GM21619 (cell line): ENCODE results near the gene TSPAN9.
A peak's percentile ranks its signal among the peaks of the same experiment; 100 is the strongest.
"Not testable (repeated sequence)": the region's sequence is repeated elsewhere in the genome, so short reads cannot be mapped to it uniquely, and the experiment has no call there.

Experiments
- ATAC-seq: cut with Tn5 transposase; IDR thresholded peaks from one replicate; pipeline ENCODE4 v1.9.1; 2021; ENCODE audit not compliant: unreplicated experiment

The TSPAN9 gene

DNA sequence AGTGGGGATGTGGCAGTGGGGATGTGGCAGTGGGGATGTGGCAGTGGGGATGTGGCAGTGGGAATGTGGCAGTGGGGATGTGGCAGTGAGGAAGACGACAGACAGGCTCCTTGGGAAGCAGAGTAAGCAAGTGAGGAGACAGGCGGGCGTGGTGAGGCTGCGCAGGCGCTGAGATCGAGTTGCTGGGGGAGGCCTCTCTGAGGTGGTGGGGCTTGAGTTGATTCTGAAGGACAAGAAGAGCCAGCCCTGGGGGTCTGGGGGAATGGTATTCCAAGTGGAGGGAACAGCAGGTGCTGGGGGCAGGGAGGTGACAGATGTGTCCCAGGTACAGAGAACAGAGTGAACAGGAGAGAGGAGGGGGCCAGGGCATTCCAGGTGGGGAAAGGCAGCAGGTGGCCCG lies 33.8 kb upstream of the TSPAN9 start:
- no peak for ATAC-seq

DNA sequence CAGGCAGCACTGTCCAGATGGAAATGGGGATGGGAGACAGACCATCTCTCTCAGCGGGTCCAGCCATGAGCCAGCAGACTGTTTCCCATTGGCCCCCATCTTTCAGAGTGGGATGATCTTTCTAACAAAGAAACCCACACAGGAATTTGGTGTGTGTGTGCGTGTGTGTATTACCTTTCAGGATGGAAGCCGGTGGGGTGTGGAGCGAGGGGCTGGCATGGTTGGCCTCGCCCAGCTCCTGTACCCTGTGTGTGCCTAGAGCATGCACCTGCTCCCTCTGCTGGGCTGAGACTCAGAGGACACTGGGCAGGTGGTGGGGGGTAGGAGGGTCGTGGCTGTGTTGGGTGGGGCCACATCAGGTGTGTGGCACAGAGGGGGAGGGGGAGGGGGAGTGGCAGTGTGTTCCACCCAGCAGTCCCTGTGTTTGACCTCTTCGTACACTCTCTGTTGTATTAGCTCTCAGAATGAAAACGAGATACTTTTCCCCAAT lies 33.0 kb upstream of the TSPAN9 start:
- ATAC-seq = no peak

DNA sequence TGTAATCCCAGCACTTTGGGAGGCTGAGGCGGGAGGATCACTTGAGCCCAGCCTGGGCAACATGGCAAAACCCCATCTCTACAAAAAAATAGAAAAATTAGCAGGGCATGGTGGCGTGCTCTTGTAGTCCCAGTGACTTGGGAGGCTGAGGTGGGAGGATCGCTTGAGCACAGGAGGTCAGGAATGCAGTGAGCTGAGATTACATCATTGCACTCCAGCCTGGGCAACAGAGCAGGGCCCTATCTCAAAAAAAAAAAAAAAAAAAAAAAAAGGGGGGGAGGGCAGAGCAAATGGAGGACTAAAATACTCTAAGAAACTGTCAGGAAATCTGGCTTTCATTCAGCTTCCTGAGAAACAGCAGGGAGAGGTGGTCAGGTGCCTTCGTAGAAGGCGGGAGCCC lies 31.7 kb upstream of the TSPAN9 start:
- no peak for ATAC-seq

DNA sequence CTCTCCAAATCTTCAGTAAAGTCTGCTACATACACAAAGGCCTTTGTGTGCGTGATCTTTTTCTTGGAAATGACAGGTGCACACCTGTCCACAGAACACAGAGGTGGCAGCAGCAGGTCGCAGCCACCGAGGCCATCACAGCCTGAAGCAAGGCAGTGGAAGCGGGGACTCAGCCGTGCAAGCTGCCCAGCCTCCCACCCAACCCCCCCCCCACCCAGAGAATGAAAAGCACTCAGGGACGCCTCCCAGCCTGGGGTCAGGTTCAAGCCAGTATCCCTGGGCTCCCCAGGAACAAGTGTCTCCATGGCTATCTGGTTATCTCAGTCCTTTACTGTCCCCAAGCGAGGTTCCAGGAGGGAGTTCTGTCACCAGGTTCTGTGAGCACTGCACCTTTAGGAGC lies 31.2 kb upstream of the TSPAN9 start:
- no peak for ATAC-seq

DNA sequence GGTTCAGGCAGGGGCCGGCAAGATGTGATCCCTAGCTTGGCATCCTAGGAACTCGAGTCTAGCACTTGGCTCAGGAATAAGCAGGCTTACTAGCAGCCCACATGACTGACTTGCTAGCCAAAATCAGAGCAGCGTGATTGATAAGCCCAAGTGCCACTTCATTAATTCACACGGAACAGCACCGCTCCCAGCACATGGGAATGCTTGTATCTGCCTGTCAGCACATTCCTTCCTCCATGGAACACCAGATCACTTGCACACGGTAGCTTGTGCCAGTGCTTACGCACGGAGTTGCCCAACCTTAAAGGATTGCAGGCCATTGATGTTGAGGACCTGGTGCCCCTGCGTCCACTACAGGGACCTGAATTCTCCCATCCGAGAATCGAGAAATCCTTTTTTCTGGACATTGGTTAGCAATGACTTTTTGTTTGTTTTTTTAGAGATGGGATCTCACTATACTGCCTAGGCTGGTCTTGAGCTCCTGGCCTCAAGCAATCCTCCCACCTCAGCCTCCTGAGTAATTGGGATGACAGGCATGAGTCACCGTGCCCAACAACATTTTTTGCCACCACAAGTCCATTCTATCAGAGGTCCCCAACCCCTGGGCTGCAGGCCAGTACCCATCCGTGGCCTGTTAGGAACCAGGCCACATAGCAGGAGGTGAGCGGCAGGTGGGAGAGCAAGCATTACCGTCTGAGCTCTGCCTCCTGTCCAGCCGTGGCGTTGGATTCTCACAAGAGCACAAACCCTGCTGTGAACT lies 30.6 kb upstream of the TSPAN9 start:
- ATAC-seq = no peak

DNA sequence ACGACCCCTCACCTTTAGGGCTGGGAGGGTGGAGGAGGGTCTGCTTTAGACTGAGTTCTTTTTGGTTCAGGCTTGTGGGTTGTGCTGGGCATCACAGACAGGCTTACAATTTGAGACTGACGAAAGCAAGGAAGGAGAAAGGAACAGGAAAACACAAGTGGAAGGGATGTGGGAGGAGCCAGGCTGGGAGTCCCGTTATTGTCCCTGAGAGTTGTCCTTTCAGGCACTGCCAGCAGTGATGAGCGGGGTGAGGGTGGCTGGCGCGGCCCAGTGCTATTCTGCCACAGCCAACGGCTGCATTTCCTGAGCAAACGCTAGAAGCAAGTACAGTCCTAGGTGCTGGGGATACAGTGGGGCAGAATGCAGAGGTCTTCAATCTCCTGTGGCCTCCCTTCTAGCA lies 29.2 kb upstream of the TSPAN9 start:
- no peak for ATAC-seq

DNA sequence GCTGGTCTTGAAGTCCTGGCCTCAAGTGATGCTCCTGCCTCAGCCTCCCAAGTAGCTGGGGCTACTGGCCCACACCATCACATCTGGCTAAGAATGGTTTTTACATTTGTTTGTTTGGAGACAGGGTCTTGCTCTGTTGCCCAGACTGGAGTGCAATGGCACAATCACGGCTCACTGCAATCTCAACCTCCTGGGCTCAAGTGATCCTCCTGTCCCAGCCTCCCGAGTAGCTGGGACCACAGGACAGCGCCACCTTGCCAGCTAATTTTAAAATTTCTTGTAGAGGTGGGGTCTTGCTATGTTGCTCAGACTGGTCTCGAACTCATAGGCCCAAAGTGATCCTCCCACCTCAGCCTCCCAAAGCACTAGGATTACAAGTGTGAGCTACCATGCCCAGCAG lies 28.6 kb upstream of the TSPAN9 start:
- ATAC-seq = no peak

DNA sequence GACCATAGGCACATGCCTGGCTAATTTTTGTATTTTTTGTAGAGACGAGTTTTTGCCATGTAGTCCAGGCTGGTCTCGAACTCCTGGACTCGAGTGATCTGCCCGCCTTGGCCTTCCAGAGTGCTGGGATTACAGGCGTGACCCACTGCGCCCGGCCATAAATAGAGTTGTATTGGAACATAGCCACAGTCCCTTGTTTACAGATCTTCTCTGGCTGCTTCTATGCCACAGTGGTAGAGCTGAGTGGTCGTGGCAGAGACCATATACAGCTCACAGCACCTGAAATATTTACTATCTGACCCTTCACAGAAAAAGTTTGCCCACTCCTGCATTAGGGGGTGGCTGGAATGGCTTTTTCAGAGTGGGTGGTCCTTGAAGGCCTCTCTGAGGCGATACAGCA lies 28.0 kb upstream of the TSPAN9 start:
- ATAC-seq = no peak

DNA sequence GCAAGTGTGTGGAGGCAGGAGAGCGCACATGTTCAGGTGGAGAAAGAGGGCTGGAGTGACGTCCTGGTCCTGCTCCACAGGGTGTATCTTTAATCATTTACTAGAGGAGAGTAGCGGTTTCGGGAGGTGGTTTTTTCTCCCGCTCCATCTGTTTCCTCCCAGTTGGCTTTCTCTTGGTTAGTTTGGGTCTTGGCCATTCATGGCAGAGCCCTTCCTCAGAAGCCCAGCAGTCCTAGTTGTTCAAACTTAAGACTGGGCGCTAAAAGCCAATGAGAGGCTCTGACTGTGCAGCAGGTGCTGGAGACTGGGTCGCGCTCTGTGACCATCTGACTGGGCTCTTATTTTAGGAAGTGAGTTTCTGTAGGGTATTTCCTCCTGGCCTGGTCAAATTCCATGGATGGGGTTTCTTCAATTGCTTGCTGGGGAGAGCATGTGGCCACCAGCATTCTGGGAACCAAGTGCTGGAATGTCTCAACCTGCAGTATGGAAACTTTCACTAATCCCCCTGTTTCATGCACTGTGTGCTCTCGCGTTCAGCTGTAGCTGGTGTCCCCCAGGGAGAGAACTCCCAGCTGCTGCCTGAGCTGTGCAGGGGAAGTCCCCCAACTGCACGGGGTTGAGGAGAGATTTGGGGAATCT lies 27.4 kb upstream of the TSPAN9 start:
- no peak for ATAC-seq

DNA sequence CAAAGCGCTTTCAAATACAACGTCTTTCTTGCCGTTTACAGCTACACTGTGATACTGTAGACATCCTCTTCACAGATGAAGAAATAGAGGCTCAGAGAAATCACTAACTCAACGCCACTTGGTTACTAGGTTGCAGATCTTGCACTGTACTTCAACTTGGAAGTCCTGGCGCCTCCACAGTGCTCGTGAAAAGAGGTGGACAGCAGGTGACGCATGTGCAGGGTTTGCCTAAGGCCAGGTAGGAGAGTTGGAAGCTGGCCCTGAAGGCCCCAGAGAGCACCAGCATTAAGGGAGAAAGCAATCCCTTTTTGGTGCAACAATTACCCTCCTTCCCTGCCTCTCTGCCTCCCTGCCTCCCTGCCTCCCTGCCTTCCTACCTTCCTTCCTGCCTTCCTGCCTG lies 22.8 kb upstream of the TSPAN9 start:
- ATAC-seq = no peak

DNA sequence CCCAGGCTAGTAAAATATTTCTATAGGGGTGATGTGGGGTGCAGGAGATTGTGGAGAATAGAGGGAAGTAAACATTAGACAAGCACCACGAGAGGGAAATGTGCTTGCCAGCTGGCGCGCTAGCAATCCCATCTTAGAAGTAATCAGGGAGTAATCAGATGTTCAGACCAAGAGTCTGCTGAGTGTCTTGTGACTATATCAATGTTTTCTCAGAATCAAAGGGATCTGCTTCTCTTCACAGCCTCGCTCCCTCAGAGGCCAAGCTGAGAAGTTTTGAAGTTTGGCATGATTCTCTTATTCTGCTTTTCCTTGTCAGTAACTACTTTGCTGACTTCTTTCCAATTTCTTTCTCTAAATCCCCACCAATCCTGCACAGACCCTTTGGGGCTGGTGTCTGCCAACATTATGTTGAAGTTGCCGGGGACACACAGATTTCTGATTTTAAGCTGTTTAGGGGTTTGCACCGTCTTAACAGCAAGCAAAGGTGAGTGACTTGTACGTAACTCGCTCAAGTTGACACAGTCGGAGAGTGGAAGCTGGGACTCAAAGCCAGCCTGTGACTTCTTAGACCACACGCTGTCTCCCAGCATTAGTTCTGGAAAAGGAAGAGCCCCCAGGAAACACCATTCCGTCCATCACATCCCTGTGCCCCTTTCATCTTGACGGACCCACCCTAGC lies 22.0 kb upstream of the TSPAN9 start:
- ATAC-seq = no peak

DNA sequence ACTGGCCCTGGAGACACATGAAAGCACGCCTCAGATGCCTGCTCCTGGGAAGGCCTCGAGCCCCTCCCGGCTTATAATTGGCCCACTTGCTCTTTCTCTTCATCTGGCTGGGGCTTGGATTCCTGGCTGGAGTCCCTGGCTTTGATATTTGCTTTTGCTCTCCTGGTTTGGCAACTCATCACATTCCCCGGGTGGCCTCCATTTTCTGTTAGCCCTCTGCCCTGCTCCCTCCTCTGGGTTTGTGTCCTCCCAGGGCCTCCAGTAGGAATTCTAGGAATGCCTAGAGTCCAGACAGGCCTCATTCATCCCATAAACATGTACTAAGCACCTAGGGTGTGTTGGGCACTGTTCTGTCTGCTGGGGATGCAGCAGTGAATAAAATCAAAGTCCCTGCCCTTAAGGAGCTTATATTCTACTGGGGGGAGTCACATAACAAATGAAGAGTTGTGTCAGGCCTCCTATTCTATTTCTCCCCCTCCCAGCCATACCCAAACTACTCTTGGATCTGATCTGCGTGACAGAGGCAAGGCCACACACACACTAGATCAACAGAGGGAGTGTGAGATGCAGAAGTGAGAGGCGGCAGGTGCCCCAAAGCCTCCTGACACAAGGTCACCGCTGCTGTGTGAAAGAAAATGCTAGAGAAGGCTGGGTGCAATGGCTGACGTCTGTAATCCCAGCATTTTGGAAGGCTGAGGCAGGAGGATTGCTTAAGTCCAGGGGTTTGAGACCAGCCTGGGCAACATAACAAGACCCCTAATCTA lies 21.3 kb upstream of the TSPAN9 start:
- no peak for ATAC-seq

DNA sequence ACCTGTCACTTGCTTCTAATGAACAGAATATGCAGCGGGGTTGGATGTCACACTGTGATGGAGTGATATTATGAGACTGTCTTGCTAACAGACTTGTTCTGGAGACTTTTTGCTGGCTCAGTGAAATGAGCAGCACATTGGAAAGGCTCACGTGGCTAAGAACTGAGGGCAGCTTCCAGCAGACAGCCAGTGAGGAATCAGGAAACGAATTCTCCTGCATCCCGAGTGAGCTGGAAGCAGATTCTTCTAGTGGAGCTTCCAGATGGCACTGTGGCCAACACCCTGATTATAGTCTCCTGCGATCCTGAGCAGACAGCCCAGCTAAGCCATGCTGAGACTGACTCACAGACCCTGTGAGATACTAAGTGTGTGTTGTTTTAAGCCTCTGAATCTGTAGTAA lies 16.1 kb upstream of the TSPAN9 start:
- ATAC-seq = no peak

DNA sequence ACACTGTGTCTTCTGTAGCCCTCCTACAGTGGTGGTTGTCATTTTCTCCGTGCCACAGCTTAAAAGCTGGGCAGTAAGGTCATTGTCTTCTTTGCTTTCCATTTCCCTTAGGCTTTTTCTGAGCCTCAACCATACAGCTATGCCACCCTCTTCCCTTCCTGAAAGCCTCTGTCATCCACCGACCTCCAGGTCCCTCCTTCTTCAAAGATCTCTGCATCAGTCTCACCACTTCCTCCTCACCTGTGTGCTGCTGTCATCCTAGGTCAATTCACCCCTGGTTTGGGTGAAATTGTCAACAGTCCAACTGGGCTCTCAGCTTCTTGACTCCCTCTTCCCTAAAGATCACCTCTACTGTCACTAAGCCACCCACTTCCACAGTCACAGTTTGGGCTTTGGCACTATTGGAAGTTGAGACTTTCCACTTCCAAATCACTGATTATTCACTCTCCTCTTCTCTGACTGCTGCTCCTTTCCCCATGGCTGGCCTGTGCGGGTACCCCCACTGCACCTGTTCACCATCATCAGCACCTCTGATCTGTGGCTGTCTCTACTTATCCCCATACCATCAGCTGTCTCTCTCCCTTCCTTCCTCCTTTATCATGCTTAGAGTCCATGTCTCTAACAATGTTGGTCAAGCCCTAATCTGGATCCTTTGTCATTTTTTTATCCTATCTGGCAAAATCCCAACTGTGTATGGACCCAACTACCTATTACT lies 15.5 kb upstream of the TSPAN9 start:
- ATAC-seq = no peak

DNA sequence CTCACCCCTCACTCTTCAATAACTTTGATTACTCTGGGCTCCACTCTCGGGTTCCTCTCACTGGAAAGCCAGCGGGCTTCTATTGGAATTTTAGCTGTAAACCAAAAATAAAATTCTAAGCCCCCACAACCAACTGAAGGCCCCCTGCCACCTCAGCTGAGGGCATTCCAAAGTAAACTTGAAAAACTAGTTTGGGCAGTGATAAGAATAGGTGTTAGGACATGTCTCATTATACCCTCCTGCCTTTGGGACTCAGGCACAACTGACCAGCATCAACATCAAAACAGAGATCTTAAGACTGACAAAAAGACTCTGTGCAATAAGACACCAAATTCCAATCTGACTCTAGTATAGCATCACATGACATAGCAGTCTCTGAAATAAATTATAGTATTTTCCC lies 11.9 kb upstream of the TSPAN9 start:
- no peak for ATAC-seq

DNA sequence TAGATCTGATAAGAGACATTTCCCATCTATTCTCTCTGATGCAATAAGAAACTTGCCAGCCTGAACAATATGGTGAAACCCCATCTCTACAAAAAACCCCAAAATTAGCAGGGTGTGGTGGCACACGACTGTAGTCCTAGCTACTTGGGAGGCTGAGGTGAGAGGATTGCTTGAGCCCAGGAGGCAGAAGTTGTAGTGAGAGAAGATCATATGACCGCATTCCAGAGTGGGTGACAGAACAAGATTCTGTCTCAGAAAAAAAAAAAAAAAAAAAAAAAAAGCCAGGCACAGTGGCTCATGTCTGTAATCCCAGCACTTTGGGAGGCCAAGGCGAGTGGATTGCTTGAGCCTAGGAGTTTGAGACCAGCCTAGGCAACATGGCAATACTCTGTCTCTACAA lies 11.3 kb upstream of the TSPAN9 start:
- ATAC-seq = not testable (repeated sequence)

DNA sequence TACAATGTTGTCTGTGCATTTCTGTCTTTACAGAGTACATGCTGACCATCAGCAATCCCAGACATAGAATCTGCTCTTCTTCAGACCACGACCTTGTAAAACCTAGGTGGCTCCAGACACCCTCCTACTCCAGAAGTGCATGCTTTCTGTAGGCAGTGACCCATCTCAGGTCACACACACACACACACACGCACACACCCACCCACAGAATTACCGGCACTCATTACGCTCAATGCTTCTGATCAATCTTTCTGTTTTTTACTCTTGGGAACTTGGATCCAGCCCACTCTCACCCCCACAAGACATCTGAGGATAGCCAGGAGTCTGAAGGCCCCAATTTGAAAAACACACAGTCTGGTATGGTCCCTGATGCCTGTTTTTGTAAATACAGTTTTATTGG lies 7.5 kb upstream of the TSPAN9 start:
- no peak for ATAC-seq

DNA sequence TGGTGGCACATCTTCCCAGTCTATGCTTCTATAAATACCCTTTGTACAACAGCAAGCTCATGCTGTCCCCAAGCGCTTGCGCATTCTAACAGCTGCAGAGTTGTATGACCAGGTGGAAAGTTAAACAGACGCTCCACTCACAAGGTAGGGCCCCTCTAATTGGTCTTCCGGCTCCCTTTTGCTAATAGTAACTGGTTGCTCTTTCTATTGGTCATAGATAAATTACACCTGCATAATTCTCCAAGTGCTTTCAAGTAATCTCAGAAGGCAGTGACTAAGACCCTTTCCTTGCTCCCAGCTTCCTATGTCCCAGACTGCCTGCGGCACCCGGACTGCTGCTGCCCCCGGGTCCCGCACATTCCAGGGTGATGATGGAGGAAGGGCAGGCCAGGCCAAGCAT lies 6.1 kb upstream of the TSPAN9 start:
- no peak for ATAC-seq

DNA sequence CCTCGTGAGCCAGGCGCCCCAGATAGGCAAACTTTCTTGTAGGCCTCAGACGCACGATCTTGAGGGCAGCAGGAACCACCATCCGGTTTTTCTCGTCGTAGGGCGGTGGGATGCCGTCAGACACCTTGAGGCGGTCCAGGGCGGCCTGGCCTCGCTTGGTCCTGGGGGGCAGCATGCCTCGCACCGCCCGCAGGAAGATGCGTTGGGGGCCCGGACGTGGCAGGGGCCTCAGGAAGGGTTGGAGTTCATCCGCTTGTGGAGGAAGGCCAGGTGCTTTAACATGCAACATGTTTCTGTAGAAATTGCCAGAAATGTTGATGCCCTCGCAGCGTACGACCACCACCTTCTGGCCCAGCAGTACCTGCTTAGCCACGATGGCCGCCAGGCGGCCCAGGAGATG lies 5.5 kb upstream of the TSPAN9 start:
- ATAC-seq = no peak

DNA sequence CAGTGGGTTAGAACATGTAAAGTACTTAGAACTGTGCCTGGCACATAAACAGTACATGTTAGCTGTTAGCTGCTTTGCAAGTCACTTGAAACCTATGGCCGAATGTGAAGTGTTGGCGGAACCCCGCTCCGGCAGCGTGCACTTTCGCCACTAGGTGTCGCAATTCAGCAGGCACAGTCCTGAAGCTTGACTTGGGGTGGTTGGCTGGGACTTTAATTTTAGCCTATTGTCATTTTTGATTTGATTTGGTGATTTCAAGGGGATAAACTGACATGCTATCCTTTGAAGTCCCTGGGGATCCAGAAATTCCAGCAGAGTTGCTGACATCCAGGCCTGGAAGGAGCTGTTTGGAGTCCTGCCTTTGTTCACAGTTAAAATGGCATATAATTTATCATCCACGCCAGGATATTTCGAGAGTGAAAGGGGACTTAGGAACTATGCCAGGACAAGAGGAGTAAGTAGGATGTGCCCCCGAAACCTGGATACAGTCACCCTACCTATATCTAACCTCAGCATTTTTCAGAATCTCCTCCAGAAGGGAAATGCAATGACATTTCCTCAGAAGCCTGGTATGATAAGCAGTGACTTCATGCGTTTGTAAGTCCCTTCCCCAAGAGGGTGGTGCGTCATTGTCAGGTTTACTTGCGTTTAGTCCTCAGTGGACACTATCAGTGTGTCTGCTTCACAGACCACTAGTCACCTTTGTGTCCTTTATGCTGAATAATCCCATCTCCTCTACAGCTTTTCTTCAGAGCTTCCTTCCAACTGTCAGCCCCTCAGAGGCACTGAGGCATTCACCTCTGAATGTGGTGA lies 3.5 kb upstream of the TSPAN9 start:
- ATAC-seq = peak; percentile 54
